GM13976 (cell line): ENCODE measurements around the gene MRNIP.

Source experiments
- DNase-seq: peaks from one replicate; pipeline ENCODE4 v3.0.0; 2012; ENCODE audit warnings: low spot score
- in situ Hi-C: fragments of 300-500 bp; cut with MboI; formaldehyde crosslinking; loops from one replicate; pipeline ENCODE4 v1.12.0; 2022; ENCODE audit warnings: low sequenced_read_pairs, mixed read lengths, inconsistent platforms; ENCODE audit not compliant: unreplicated experiment
- TF ChIP-seq, protein P1 (sequence below): IDR thresholded peaks from 2 replicates; pipeline ENCODE4 v1.5.1; 2012; ENCODE audit warnings: borderline replicate concordance, mild to moderate bottlenecking; ENCODE audit not compliant: insufficient read depth; ENCODE audit errors: extremely low read depth, missing control alignments, control extremely low read depth

MRNIP gene

DNA sequence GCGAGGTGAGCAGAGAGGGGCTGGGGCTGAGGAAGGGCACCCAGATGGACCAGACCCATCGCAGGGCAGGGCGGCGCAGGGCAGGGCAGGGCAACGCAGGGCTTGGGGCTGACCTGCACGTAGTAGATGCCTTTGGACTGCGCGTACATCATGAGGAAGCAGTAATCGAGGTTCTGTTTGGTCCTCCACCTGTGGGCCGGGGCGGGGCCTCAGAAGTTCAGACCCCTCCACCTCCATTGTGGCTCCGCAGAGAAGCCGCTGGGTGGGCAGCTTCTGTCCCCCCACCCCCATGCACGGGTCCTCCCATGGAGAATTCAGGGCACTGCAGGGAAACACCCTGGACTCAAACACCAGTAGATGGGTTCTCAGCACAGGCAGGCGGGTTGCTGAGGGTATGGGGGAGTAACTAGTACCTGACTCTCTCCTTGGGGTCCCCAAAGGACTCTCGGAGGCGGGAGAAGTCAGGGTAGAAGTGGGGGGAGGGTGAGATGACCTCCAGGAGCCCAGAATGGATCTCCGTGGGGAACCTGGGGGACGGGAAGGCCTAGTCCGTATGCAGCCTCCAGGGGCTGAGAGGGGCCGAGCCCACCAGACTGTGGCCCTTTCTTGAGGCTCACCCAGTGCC is 58.4 kb downstream of the MRNIP start:
- DNase-seq, result no peak
- TF ChIP-seq, protein P1, sequence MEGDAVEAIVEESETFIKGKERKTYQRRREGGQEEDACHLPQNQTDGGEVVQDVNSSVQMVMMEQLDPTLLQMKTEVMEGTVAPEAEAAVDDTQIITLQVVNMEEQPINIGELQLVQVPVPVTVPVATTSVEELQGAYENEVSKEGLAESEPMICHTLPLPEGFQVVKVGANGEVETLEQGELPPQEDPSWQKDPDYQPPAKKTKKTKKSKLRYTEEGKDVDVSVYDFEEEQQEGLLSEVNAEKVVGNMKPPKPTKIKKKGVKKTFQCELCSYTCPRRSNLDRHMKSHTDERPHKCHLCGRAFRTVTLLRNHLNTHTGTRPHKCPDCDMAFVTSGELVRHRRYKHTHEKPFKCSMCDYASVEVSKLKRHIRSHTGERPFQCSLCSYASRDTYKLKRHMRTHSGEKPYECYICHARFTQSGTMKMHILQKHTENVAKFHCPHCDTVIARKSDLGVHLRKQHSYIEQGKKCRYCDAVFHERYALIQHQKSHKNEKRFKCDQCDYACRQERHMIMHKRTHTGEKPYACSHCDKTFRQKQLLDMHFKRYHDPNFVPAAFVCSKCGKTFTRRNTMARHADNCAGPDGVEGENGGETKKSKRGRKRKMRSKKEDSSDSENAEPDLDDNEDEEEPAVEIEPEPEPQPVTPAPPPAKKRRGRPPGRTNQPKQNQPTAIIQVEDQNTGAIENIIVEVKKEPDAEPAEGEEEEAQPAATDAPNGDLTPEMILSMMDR, result no peak
- in situ Hi-C loops, result no loop called here

- TF ChIP-seq, protein P1, result no peak
- no peak for DNase-seq
- in situ Hi-C loops, result no loop called here
Measured at GRCh38 chr5:179799644-179799973, 59.0 kb downstream of the MRNIP start.

DNA sequence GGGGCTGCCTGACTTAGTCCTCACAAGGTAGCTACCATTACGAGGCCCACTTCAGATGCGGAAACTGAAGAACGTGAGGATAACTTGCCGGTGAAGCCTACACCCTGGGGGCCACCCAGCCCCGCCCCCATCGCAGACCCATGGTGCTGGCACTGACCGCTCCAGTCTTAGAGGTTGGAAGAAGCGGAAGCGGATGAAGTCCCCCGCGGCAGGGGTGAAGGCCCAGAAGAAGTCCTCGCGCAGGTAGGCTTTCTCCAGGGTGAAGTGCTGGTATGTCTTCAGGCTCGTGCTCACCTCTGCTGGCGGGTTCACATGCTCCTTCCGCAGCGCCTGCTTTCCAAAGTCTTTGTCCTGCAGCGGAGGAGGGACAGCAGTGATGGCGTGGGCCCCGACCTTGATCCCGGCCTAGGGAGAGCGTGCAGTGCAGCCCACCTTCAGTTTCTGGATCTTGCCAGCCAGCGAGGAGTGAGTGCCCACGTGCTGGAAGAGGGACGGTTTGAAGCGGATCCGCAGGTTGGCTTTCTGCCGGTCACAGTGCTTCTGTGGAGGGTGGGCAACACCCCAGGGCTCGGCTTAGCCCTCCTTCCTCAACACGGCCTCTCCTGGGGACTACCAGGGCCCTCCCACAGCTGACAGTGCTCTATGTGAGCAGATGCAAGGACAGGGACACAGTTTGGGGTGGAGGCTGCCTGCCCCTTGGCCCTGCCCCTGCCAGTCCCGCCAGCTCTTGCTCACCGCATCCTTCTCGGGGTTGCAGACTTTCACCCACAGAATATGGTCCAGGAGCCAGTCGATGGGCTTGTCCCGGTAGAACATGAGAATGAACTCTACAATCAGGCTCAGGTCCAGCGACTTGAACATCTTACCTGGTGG is 59.6 kb downstream of the MRNIP start:
- TF ChIP-seq, protein P1, result no peak
- DNase-seq, result no peak

GRCh38 chr5:179798144-179798770 is 60.4 kb downstream of the MRNIP start:
- no peak for DNase-seq
- in situ Hi-C loops, result no loop called here
- TF ChIP-seq, protein P1, result no peak

More for the DNA sequence above, 59.6 kb downstream of the MRNIP start:
- in situ Hi-C loops, result no loop called here

DNA sequence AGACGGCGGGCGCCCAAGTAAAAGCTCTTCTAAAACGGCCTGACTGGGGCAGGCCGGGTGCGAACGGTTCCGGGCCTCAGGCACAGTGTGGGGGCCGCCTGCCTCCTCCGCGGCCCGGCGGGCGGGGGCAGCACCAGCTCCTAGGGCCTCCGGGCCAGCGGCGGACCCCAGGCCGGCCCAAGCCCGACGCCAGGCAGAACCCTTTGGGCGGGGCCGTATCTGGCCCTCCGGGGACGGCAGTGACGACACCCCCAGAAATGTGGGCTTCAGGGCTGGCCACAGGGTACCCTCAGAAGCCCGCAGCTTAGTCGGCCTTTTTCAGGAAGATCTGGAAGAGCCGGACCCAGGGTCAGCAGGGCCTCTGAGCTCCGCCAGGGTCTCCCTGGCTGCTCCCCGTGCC is 60.9 kb downstream of the MRNIP start:
- TF ChIP-seq, protein P1, result no peak
- no peak for DNase-seq
- in situ Hi-C loops, result no loop called here

DNA sequence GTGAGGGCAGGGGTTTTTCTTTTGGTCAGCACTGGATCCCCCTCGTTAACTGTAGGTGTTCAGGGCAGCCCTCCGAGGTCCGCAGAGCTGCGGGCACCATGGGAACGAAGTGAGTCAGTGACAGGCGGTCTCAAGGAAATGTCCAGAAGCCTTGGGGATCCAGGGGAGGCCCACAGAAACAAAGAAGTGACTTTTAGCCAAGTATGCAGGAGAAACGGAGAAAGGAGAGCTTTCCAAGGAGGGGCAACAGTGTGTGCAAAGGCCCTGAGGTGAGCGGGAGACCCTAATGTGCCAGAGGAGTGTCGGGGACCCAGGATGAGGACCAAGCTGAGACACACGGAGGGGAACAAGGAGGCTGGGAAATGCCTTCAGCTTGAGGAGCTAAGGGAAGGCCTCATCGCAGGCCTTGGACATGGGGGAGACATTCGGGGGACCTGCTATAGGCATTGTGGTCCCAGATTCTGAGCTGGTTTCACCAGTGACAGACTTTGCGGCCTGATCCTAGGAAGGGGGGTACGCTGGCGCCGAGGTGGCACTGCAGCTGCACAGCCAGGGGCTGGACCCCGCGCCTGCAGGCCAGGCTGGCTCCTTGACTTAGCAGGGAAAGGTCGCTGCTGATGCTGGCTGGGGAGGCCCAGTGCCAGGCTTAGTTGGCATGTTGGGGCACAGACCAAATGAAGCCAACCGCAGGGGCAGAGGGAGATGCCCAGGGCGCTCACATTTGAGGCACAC is 61.6 kb downstream of the MRNIP start:
- TF ChIP-seq, protein P1, result no peak
- no peak for DNase-seq
- in situ Hi-C loops, result no loop called here
